ENCODE data around the gene PPP1R12B. TPM values are rescaled to one million over a fixed set of nuclear protein-coding genes. Genes with fewer than 3 reads are reported as not detected.
A peak's percentile ranks its signal among the peaks of the same experiment; 100 is the strongest.
"Not testable (repeated sequence)": the region's sequence is repeated elsewhere in the genome, so short reads cannot be mapped to it uniquely, and the experiment has no call there.

Gene PPP1R12B
- total RNA-seq, 1 donor from 2014 or later: 61.6 TPM

- Mint-ChIP-seq H3K36me3 (peaks cover 35% of the 10 kb centered on the region), H3K4me1 (peaks cover 16% of the 10 kb centered on the region), H3K9me3 (no peaks in the 10 kb centered on the region), H3K4me3 (no peak overlapping the region), H3K27ac (no peak overlapping the region), H3K27me3 (ENCODE audit: low read depth) (no peaks in the 10 kb centered on the region)
- DNase-seq (ENCODE audit: low spot score in 2 of 2, unreplicated experiment in 2 of 2): no peak
- TF ChIP-seq, protein P1, sequence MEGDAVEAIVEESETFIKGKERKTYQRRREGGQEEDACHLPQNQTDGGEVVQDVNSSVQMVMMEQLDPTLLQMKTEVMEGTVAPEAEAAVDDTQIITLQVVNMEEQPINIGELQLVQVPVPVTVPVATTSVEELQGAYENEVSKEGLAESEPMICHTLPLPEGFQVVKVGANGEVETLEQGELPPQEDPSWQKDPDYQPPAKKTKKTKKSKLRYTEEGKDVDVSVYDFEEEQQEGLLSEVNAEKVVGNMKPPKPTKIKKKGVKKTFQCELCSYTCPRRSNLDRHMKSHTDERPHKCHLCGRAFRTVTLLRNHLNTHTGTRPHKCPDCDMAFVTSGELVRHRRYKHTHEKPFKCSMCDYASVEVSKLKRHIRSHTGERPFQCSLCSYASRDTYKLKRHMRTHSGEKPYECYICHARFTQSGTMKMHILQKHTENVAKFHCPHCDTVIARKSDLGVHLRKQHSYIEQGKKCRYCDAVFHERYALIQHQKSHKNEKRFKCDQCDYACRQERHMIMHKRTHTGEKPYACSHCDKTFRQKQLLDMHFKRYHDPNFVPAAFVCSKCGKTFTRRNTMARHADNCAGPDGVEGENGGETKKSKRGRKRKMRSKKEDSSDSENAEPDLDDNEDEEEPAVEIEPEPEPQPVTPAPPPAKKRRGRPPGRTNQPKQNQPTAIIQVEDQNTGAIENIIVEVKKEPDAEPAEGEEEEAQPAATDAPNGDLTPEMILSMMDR (IDR thresholded peaks at IDR 0.05; ENCODE audit: unreplicated experiment): no peak
Measured at GRCh38 chr1:202452508-202452907, 104.0 kb downstream of the PPP1R12B start.

DNA sequence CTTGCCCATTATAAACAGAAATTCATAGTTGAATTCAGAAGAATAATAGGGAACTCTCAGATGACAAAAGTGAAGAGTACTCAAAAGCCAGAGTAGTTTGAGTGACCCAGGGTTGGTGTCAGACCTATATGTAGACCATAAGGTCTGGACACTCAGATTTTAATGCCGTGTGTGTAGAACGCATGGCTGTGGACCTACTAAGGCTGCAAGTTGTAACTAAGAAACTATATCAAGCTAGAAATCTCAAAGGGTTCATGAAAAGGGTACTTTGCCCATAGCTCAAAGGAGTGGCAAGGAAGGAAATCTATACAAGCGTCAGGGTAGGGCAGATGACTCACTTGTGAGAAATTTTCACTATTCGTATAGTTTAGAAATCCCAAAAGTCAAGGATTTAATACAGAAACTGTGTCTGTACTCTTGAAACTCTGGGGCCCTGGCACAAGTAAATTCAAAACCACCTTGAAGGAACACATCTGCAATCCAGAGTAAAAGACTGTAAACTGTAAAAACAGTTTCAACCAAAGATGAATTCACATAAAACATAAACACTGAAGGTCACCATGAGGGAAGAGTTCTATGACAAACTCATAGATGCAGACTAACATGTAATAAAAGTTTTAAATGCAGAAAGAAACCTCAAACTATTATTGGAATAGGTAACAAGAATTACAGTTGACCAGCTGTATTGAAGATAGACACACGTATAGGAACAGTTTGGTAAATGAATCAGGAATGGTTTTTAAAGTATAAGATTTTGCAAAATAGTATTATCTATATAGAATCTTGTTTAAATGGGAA, 108.1 kb downstream of the PPP1R12B start:
- not testable (repeated sequence) for H3K4me3 Mint-ChIP-seq; H3K9me3 Mint-ChIP-seq; DNase-seq (ENCODE audit: low spot score in 2 of 2, unreplicated experiment in 2 of 2); H3K27me3 Mint-ChIP-seq (ENCODE audit: low read depth)
- Mint-ChIP-seq H3K36me3 (peaks cover 21% of the 10 kb centered on the region), H3K4me1 (peaks cover 20% of the 10 kb centered on the region), H3K27ac (peak overlapping the region; percentile 94)

DNA sequence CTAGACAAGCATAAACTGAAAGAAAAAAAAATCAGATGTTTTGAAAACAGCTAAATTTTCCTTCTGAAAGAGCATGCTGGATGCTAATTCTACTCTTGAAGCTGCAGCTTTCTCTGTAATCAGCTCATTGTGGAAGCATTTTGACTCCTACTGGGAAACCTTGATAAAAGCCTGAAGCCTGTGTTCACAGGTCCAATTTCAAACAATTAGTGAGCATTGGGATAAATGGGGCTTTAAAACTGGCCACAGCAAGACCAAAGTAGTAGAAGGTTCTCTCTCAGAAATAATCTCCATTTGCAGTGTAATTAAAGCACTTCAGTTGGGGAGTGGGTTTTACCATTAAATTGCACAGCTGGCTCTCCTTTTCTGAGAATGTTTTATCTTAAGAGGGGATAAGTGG, 110.2 kb downstream of the PPP1R12B start:
- H3K4me3 Mint-ChIP-seq; H3K27ac Mint-ChIP-seq; H3K27me3 Mint-ChIP-seq (ENCODE audit: low read depth); DNase-seq (ENCODE audit: low spot score in 2 of 2, unreplicated experiment in 2 of 2); H3K9me3 Mint-ChIP-seq: not testable (repeated sequence)
- Mint-ChIP-seq H3K36me3 (peaks cover 15% of the 10 kb centered on the region), H3K4me1 (peaks cover 32% of the 10 kb centered on the region)

GRCh38 chr1:202459470-202460142, 111.1 kb downstream of the PPP1R12B start:
- not testable (repeated sequence) for H3K27me3 Mint-ChIP-seq (ENCODE audit: low read depth); H3K36me3 Mint-ChIP-seq; DNase-seq (ENCODE audit: low spot score in 2 of 2, unreplicated experiment in 2 of 2); H3K27ac Mint-ChIP-seq; H3K9me3 Mint-ChIP-seq; H3K4me3 Mint-ChIP-seq
- peaks cover 26% of the 10 kb centered on the region for H3K4me1 Mint-ChIP-seq

DNA sequence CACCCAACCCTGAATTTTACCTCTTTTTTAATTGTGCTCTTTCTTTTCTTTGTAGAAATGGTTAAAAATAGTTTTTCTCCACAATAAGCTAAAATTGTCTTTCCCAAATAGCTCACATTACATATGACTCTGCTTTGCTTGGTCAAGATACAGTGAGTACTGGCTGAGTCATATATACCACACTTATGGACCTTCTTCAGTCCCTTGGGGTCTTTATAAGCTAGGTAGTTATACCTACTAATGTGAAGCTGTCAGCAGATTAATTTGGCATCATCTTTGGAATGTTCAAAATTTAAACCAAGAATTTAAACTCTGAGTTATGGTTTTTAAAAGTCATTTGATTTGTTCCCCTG, 111.6 kb downstream of the PPP1R12B start:
- not testable (repeated sequence) for H3K27ac Mint-ChIP-seq

DNA sequence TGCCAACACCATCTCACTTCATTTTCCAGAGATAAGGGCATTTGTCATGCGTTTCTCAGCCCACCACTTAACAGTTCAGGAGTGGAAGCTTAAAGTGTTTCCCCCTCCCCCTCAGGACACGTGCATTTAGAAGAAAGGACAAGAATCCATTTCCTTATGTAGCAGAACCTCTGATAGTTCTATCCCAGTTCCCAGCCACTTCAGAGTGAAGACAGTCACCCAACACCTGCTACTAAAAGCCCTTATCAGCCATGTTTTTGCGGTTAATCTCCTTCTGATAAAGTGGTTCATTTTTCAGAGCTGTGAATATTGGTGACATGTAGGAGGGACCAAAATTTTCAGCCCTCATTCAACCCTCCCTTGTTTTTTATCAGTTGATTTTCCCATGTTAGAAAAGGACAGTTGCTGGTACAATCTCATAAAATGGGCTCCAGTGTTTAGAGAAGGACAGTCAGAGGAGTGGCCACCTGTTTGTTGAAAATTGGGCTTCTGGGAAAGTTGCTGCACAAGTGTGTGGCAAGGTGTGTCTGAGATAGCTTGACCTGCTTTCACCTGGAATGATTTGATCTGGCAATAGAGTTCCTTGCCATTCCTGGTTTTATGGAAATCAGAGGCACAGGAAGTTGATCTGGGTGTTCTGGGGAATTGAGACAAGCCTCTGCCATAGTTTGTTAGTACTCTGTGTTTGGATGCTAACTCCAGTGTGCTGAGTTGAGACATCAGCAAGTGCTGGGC, 114.0 kb downstream of the PPP1R12B start:
- TF ChIP-seq, protein P1 (IDR thresholded peaks at IDR 0.05; ENCODE audit: unreplicated experiment): no peak
- no peak for DNase-seq (ENCODE audit: low spot score in 2 of 2, unreplicated experiment in 2 of 2)
- H3K36me3 Mint-ChIP-seq: peaks cover 1% of the 10 kb centered on the region
- no peaks in the 10 kb centered on the region for H3K9me3 Mint-ChIP-seq
- peaks cover 29% of the 10 kb centered on the region for H3K4me1 Mint-ChIP-seq
- no peaks in the 10 kb centered on the region for H3K27me3 Mint-ChIP-seq (ENCODE audit: low read depth)
- no peak overlapping the region for H3K27ac Mint-ChIP-seq
- no peak overlapping the region for H3K4me3 Mint-ChIP-seq

More for the DNA sequence above, 111.6 kb downstream of the PPP1R12B start:
- H3K4me1 Mint-ChIP-seq: peaks cover 26% of the 10 kb centered on the region
- not testable (repeated sequence) for H3K9me3 Mint-ChIP-seq; H3K36me3 Mint-ChIP-seq; H3K27me3 Mint-ChIP-seq (ENCODE audit: low read depth); H3K4me3 Mint-ChIP-seq; DNase-seq (ENCODE audit: low spot score in 2 of 2, unreplicated experiment in 2 of 2)

DNA sequence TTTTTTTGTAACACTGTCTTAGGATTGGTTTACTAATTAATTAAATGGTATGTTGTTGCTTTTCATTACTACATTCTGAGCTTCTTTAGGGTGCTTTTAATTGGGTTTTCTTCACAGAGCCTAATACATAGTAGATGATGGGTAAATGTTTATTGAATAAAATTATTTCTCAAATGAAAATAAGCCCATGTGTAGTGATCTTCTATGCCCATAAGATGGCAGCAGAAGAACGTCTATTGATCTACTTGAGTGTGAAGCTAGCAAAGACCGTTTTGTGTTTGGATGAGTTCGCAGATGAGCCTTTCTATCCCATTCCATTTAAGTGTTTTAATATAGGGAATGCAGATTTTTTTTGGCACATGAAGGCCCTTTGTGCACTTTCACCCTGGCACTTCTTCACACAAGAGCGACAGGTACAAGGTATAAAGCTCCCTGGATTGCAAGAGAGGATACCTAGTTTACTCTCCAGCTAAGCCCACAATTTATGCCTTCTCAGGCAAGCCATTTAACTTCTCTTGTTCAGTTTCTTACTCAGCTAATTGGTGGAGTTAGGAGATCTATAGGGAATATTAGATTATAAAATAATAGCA, 115.7 kb downstream of the PPP1R12B start:
- H3K27ac Mint-ChIP-seq; H3K27me3 Mint-ChIP-seq (ENCODE audit: low read depth); H3K4me3 Mint-ChIP-seq: not testable (repeated sequence)

DNA sequence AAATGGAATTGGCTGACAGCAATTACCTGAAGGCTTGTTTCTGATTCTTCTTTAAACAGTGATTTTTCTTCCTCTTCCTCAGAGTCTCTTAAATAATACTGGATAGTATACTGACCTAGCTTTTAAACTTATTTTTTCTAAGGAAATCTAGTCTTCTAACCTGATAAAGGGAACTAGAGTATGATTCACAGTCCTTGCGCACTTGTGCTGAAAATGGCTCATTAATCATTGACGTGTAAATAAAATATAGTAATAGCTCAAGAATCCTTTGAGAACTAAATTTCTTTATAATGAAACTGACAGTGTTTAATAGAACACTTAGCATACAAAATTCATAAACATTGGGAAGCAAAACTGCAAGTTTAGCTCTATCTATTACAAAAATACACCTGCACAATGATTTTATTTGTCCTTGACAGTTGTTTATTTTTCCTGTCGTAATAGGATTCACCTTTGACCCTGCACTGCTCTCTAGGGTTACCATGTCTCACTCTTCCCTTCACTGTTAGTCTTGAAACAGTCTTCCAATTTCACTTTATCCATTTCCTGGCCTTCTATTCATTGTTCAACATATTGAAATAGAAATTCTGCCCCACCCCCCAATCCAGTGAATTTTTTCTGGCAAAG, 117.3 kb downstream of the PPP1R12B start:
- not testable (repeated sequence) for H3K27ac Mint-ChIP-seq; H3K36me3 Mint-ChIP-seq; H3K9me3 Mint-ChIP-seq; H3K4me3 Mint-ChIP-seq; DNase-seq (ENCODE audit: low spot score in 2 of 2, unreplicated experiment in 2 of 2); H3K27me3 Mint-ChIP-seq (ENCODE audit: low read depth)
- peaks cover 26% of the 10 kb centered on the region for H3K4me1 Mint-ChIP-seq

More for the DNA sequence above, 115.7 kb downstream of the PPP1R12B start:
- not testable (repeated sequence) for H3K9me3 Mint-ChIP-seq; H3K36me3 Mint-ChIP-seq; DNase-seq (ENCODE audit: low spot score in 2 of 2, unreplicated experiment in 2 of 2)
- peaks cover 26% of the 10 kb centered on the region for H3K4me1 Mint-ChIP-seq
- TF ChIP-seq, protein P1 (IDR thresholded peaks at IDR 0.05; ENCODE audit: unreplicated experiment): peak; percentile 52

GRCh38 chr1:202466339-202466738, 117.8 kb downstream of the PPP1R12B start:
- H3K27me3 Mint-ChIP-seq (ENCODE audit: low read depth); H3K36me3 Mint-ChIP-seq; H3K4me3 Mint-ChIP-seq; DNase-seq (ENCODE audit: low spot score in 2 of 2, unreplicated experiment in 2 of 2); H3K9me3 Mint-ChIP-seq: not testable (repeated sequence)
- Mint-ChIP-seq H3K27ac (peak overlapping the region; percentile 31), H3K4me1 (peaks cover 26% of the 10 kb centered on the region)

GRCh38 chr1:202467381-202467780, 118.9 kb downstream of the PPP1R12B start:
- H3K4me1 Mint-ChIP-seq: peaks cover 17% of the 10 kb centered on the region
- not testable (repeated sequence) for DNase-seq (ENCODE audit: low spot score in 2 of 2, unreplicated experiment in 2 of 2); H3K27ac Mint-ChIP-seq; H3K9me3 Mint-ChIP-seq; H3K27me3 Mint-ChIP-seq (ENCODE audit: low read depth); H3K4me3 Mint-ChIP-seq; H3K36me3 Mint-ChIP-seq

Data from mesothelial cell of epicardium (in vitro differentiated cells).